Calu3 (cell line): ENCODE results near the gene PHGDH. TPM values are rescaled to one million over a fixed set of nuclear protein-coding genes. Genes with fewer than 3 reads are reported as not detected.
"Not testable (repeated sequence)": the region's sequence is repeated elsewhere in the genome, so short reads cannot be mapped to it uniquely, and the experiment has no call there.

Experiments
- BruUV-seq: library from RNA; stranded (reverse); fragments of 400-500 nt; replicated peaks from 2 replicates; lab custom pipeline; 2021; lab: Mats Ljungman, UMichigan
- CTCF ChIA-PET: fragments of 300-600 bp; sonication (Branson Sonifier 250); formaldehyde crosslinking; loops from one replicate; lab custom pipeline; 2022; ENCODE audit warnings: antibody characterized with exemption; lab: Charles Lee
- DNase-seq: peaks from one replicate; pipeline ENCODE4 v3.0.0; 2022
- H3K27ac Mint-ChIP-seq: one replicate; pipeline ENCODE4 v1.8.0; 2022; ENCODE audit warnings: mixed read lengths; ENCODE audit not compliant: unreplicated experiment
- H3K27me3 Mint-ChIP-seq: one replicate; pipeline ENCODE4 v1.8.0; 2022; ENCODE audit warnings: mixed read lengths; ENCODE audit not compliant: unreplicated experiment
- H3K36me3 Mint-ChIP-seq: one replicate; pipeline ENCODE4 v1.8.0; 2022; ENCODE audit warnings: mild to moderate bottlenecking, moderate library complexity, mixed read lengths; ENCODE audit not compliant: insufficient read depth, unreplicated experiment
- H3K4me1 Mint-ChIP-seq: one replicate; pipeline ENCODE4 v1.8.0; 2022; ENCODE audit warnings: mild to moderate bottlenecking, low read depth, mixed read lengths; ENCODE audit not compliant: unreplicated experiment
- H3K4me3 Mint-ChIP-seq: one replicate; pipeline ENCODE4 v1.8.0; 2022; ENCODE audit warnings: mild to moderate bottlenecking, low read depth, moderate library complexity, mixed read lengths; ENCODE audit not compliant: unreplicated experiment
- H3K9me3 Mint-ChIP-seq: one replicate; pipeline ENCODE4 v1.8.0; 2022; ENCODE audit warnings: low read depth, mixed read lengths; ENCODE audit not compliant: unreplicated experiment
- CTCF ChIP-seq: fragments of 200-600 bp; IDR thresholded peaks from one replicate; pipeline ENCODE4 v1.8.0; 2022; ENCODE audit warnings: antibody characterized with exemption; ENCODE audit not compliant: unreplicated experiment
- intact Hi-C: fragments of 100-400 bp; cut with micrococcal nuclease; formaldehyde crosslinking; loops from one replicate; pipeline ENCODE4 v1.10.0; 2022; ENCODE audit not compliant: unreplicated experiment
- total RNA-seq: library from RNA; stranded (reverse); gene quantifications from 2 replicates; pipeline ENCODE4 v1.2.3, GENCODE V29; 2022

PHGDH gene
- total RNA-seq, 1 experiment from 2014 or later, result 199 TPM

DNA sequence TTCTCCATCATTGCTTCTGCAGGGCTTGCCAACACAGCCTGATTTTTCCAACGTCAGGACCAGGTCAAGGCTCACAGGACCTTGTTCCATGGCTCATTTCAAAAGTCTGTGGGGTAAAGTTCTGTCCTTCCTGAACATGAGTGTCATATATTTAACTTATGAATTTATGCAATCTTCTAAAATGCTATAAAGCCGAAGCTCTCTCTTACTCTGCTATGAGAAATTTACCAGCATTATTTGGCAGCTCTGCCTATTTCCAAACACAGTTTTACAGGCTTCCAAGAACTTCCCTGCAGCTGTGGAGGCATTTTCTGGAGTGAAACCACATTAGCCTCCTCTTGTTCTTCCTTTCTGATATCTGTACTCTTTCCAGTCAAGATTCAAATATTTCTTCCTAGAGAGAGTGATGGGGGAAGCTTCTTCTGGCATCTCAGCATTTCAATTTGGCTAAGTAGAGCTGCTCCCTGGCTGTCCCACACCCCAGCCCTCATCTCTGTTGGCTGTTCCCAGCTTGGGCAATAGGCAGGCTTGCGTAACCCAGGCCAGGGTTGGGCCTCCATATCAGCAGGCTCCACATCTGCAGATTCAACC lies 72.6 kb downstream of the PHGDH start:
- peaks cover 13% of the 10 kb centered on the region for H3K36me3 Mint-ChIP-seq
- CTCF ChIA-PET, result no interaction called here
- no TSS peak for BruUV-seq
- DNase-seq, result peak; percentile 30
- no peaks in the 10 kb centered on the region for H3K9me3 Mint-ChIP-seq
- H3K4me3 Mint-ChIP-seq, result no peak overlapping the region
- no peaks in the 10 kb centered on the region for H3K27me3 Mint-ChIP-seq
- no peak for TF ChIP-seq CTCF
- intact Hi-C loops, result no loop called here
- peak overlapping the region; percentile 30 for H3K27ac Mint-ChIP-seq
- peaks cover 80% of the 10 kb centered on the region for H3K4me1 Mint-ChIP-seq

DNA sequence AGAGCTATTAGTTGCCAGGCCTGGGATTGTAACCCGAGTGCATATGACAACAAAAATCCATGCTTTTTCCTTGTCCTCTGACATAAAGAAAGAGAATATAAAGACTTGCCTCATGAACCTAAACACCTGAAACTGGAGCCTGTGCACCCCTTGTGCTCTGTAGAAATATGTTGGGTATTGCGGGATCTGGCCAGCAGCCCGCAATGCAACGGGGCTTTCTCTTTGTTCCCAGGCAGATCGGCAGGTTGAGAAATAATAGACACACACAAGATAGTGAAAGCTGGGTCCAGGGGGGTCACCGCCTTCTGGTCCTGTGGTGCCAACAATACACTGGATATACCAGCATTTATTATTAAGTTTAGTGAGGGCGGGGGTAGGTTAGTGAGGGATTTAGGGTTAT lies 74.3 kb downstream of the PHGDH start:
- H3K9me3 Mint-ChIP-seq, intact Hi-C loops, H3K36me3 Mint-ChIP-seq, H3K27me3 Mint-ChIP-seq, CTCF ChIA-PET, DNase-seq, BruUV-seq: not testable (repeated sequence)
- Mint-ChIP-seq H3K27ac (peak overlapping the region; percentile 80), H3K4me3 (peak overlapping the region; percentile 59), H3K4me1 (peaks cover 86% of the 10 kb centered on the region)

DNA sequence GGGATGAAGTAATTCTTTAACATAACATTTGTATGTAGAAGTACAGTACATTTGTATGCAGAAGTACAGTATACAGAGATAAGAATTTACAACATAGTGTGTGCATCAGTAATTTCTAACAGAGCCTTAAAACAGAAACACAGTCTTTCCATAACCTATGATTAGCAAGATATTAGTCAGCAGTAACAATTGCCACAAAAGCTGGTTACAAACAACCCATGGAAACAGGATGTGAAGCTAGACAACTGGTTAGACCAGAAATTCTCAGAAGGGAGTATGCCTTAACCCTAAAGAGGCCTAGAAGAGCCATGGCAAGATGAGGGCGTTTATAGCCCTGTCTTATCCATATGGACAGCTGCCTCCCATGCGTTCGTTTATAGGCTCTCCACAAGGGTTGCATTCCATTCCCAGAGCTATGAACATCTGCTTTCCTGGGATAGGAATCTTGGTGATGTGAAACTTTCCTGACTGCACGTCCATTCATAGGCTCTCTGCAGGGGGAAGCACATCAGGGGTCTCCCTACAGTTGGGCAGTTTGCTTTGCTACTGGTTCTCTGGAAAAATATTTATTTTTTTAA lies 74.8 kb downstream of the PHGDH start:
- intact Hi-C loops, H3K36me3 Mint-ChIP-seq, BruUV-seq, DNase-seq, H3K27me3 Mint-ChIP-seq, H3K9me3 Mint-ChIP-seq, CTCF ChIA-PET: not testable (repeated sequence)
- peak overlapping the region; percentile 59 for H3K4me3 Mint-ChIP-seq
- peak overlapping the region; percentile 80 for H3K27ac Mint-ChIP-seq
- peaks cover 91% of the 10 kb centered on the region for H3K4me1 Mint-ChIP-seq

- H3K4me3 Mint-ChIP-seq, result no peak overlapping the region
- no TSS peak for BruUV-seq
- DNase-seq, result no peak
- H3K9me3 Mint-ChIP-seq, result no peaks in the 10 kb centered on the region
- H3K36me3 Mint-ChIP-seq, result peaks cover 8% of the 10 kb centered on the region
- peaks cover 87% of the 10 kb centered on the region for H3K4me1 Mint-ChIP-seq
- intact Hi-C loops, result no loop called here
- H3K27me3 Mint-ChIP-seq, result no peaks in the 10 kb centered on the region
- no peak for TF ChIP-seq CTCF
- H3K27ac Mint-ChIP-seq, result no peak overlapping the region
- CTCF ChIA-PET, result no interaction called here
Observed at GRCh38 chr1:119787776-119788175, 76.0 kb downstream of the PHGDH start.

DNA sequence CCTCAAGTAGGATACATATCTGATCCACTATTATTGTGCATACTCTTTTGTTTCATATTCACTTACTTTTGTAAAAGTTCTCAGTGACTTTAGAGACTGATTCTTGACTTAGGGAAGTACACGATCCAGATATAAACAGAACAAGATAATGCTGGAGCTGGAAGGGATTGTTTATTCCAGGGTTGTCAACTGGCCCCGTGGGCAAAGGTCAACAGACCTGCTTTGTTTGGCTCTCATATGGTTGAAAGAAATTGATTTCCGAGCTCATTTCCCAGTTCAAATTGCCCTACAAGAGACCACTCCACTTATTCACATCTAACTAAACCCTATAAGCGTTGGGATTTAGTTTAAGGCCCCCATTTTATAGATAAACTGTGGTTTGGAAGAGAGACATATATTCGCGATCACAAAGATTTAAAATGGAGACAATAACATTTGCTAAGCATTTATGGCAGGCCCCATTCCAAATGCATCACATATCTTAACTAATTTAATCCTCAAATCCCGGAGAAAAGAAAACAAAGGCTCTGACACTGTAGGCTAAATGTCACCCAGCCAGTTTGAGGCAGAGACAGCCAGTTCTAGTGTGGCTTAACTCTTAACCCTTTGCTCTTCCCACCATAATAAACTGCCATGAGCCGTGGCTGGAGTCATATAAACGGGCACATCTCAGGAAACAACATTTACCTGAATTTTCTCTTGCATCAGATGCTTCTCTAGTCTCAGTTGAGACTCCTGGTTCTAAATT lies 78.9 kb downstream of the PHGDH start:
- DNase-seq, result no peak
- intact Hi-C loops, result no loop called here
- CTCF ChIA-PET, result no interaction called here
- H3K36me3 Mint-ChIP-seq, result peaks cover 8% of the 10 kb centered on the region
- H3K27me3 Mint-ChIP-seq, result no peaks in the 10 kb centered on the region
- no peaks in the 10 kb centered on the region for H3K9me3 Mint-ChIP-seq
- BruUV-seq, result no TSS peak
- H3K4me3 Mint-ChIP-seq, result no peak overlapping the region
- no peak for TF ChIP-seq CTCF
- H3K27ac Mint-ChIP-seq, result peak overlapping the region; percentile 60
- H3K4me1 Mint-ChIP-seq, result peaks cover 65% of the 10 kb centered on the region
